ENCODE measurements around the gene GART. TPM values are rescaled to one million over a fixed set of nuclear protein-coding genes. Genes with fewer than 3 reads are reported as not detected.

The GART gene
- polyA plus RNA-seq, 2 of the 4 experiments (the other 2 are of a cell fraction): 42.3 to 70.2 TPM

- FAIRE-seq: no peak
- Histone ChIP-seq H3K4me2 (no peak overlapping the region), H3K4me1 (no peaks in the 10 kb centered on the region), H3K9me3 (no peaks in the 10 kb centered on the region), H3K27ac (no peak overlapping the region), H3K4me3 (no peak overlapping the region)
- ATAC-seq: no peak
- CTCF ChIA-PET: interaction anchor here (1.0 to 4.3 kb wide), 3 partner anchors 14 to 147 kb away, joined by 4 to 18 read pairs (median 7); partner anchors contain the start of gene TMEM50B
- 80% methylated on average over 3 of the region's 3 CpGs for WGBS (ENCODE audit: missing lambda C conversion rate)
- DNase-seq (ENCODE audit: low read depth in 1 of 2, low spot score in 1 of 2): no peak
- TF ChIP-seq ZFP36 (IDR thresholded peaks at IDR 0.05; ENCODE audit: borderline replicate concordance, partially characterized antibody): no peak
- no peak for TF ChIP-seq TP53 (CRISPR knock-in tag; IDR thresholded peaks at IDR 0.05)
- no peak for TF ChIP-seq ESRRA (IDR thresholded peaks at IDR 0.05; ENCODE audit: borderline replicate concordance, low read length)
- TF ChIP-seq NFE2L2 (conservative IDR thresholded peaks at IDR 0.05; ENCODE audit: low read length): no peak
- TF ChIP-seq RFX5 (IDR thresholded peaks at IDR 0.05): no peak
- TF ChIP-seq EHF (CRISPR knock-in tag; IDR thresholded peaks at IDR 0.05): no peak
- no peak for TF ChIP-seq JUN (IDR thresholded peaks at IDR 0.05)
- no peak for TF ChIP-seq KDM1A (IDR thresholded peaks at IDR 0.05; ENCODE audit: low read depth)
- TF ChIP-seq EP300 (IDR thresholded peaks at IDR 0.05): no peak
- TF ChIP-seq REST (IDR thresholded peaks at IDR 0.05): no peak
- TF ChIP-seq RAD21 (conservative IDR thresholded peaks at IDR 0.05 in 1 of 2, IDR thresholded peaks at IDR 0.05 in 1 of 2): no peak
- no peak for TF ChIP-seq SMC3 (IDR thresholded peaks at IDR 0.05)
- no peak for TF ChIP-seq CHD2 (IDR thresholded peaks at IDR 0.05; ENCODE audit: low read length, partially characterized antibody)
- POLR2A ChIA-PET: no interaction called here
Observed at GRCh38 chr21:33458861-33459260, 83.1 kb downstream of the GART start.

GRCh38 chr21:33455686-33456446 lies 86.1 kb downstream of the GART start:
- POLR2A ChIA-PET: no interaction called here
- Histone ChIP-seq H3K4me1 (peaks cover 13% of the 10 kb centered on the region), H3K4me2 (no peak overlapping the region), H3K27ac (no peak overlapping the region), H3K4me3 (no peak overlapping the region), H3K9me3 (no peaks in the 10 kb centered on the region)
- TF ChIP-seq HES2 (IDR thresholded peaks at IDR 0.05) (no peak), PBX3 (IDR thresholded peaks at IDR 0.05) (no peak), ZC3H11A (IDR thresholded peaks at IDR 0.05) (no peak), MAFK (IDR thresholded peaks at IDR 0.05; ENCODE audit: partially characterized antibody) (peak; percentile 77)
- CTCF ChIA-PET: interaction anchor here (4.3 kb wide), 1 partner anchor 11 kb away, joined by 18 read pairs; no protein-coding TSS in a partner anchor
- FAIRE-seq (no peak), DNase-seq (ENCODE audit: low read depth in 1 of 2, low spot score in 1 of 2) (no peak), ATAC-seq (no peak)
- WGBS (ENCODE audit: missing lambda C conversion rate): 81% methylated on average over 6 of the region's 6 CpGs

Other genes starting within 250 kb of the GART start
- gene IFNAR1, start 217.1 kb downstream of the GART start, polyA plus RNA-seq (2011; rRNA removed): 13.2 and 14.2 TPM in 2 replicates
- gene IFNAR1, start 217.1 kb downstream of the GART start, polyA plus RNA-seq (2017; fragmentation: RNase III; extraction: RNeasy Plus Mini Kit Qiagen cat#74134 plus additional on column Dnase treatment): 13.7 to 16.5 TPM (median 14.1 TPM) in 3 replicates
- gene IFNGR2, start 138.7 kb downstream of the GART start, polyA plus RNA-seq (2011; rRNA removed): 47.2 and 54.6 TPM in 2 replicates
- gene IFNGR2, start 138.7 kb downstream of the GART start, polyA plus RNA-seq (2017; fragmentation: RNase III; extraction: RNeasy Plus Mini Kit Qiagen cat#74134 plus additional on column Dnase treatment): 20.8 to 24.2 TPM (median 21.6 TPM) in 3 replicates
- 17.6 and 19.4 TPM in 2 replicates for gene TMEM50B, start 62.1 kb downstream of the GART start, polyA plus RNA-seq (2011; rRNA removed)
- gene TMEM50B, start 62.1 kb downstream of the GART start, polyA plus RNA-seq (2017; fragmentation: RNase III; extraction: RNeasy Plus Mini Kit Qiagen cat#74134 plus additional on column Dnase treatment): 10.1 to 12.1 TPM (median 11.1 TPM) in 3 replicates
- gene DNAJC28, start 50.4 kb downstream of the GART start, polyA plus RNA-seq (2011; rRNA removed): 0.83 and 1.1 TPM in 2 replicates
- gene DNAJC28, start 50.4 kb downstream of the GART start, polyA plus RNA-seq (2017; fragmentation: RNase III; extraction: RNeasy Plus Mini Kit Qiagen cat#74134 plus additional on column Dnase treatment): 0.51 to 1.0 TPM (median 0.75 TPM) in 3 replicates
- gene SON, start 921 bp upstream of the GART start, polyA plus RNA-seq (2011; rRNA removed): 75.3 and 109 TPM in 2 replicates
- 95.9 to 113 TPM (median 108 TPM) in 3 replicates for gene SON, start 921 bp upstream of the GART start, polyA plus RNA-seq (2017; fragmentation: RNase III; extraction: RNeasy Plus Mini Kit Qiagen cat#74134 plus additional on column Dnase treatment)
- 30.3 and 32.0 TPM in 2 replicates for gene DONSON, start 46.6 kb upstream of the GART start, polyA plus RNA-seq (2011; rRNA removed)
- gene DONSON, start 46.6 kb upstream of the GART start, polyA plus RNA-seq (2017; fragmentation: RNase III; extraction: RNeasy Plus Mini Kit Qiagen cat#74134 plus additional on column Dnase treatment): 20.7 to 22.1 TPM (median 21.0 TPM) in 3 replicates
- 34.3 and 38.9 TPM in 2 replicates for gene CRYZL1, start 99.6 kb upstream of the GART start, polyA plus RNA-seq (2011; rRNA removed)
- gene CRYZL1, start 99.6 kb upstream of the GART start, polyA plus RNA-seq (2017; fragmentation: RNase III; extraction: RNeasy Plus Mini Kit Qiagen cat#74134 plus additional on column Dnase treatment): 15.2 to 17.4 TPM (median 15.6 TPM) in 3 replicates
- 23.7 and 24.4 TPM in 2 replicates for gene ITSN1, start 100.4 kb upstream of the GART start, polyA plus RNA-seq (2011; rRNA removed)
- 15.2 to 17.0 TPM (median 16.7 TPM) in 3 replicates for gene ITSN1, start 100.4 kb upstream of the GART start, polyA plus RNA-seq (2017; fragmentation: RNase III; extraction: RNeasy Plus Mini Kit Qiagen cat#74134 plus additional on column Dnase treatment)

Data from A549 (cell line).